Keratinocyte (primary cell): ENCODE measurements around the gene ZMYND19.

ENCODE experiments used
- EZH2 ChIP-seq: IDR thresholded peaks from one replicate; pipeline ENCODE4 v1.6.1; 2012; ENCODE audit warnings: inconsistent platforms, mild to moderate bottlenecking, low read length, moderate library complexity
- TF ChIP-seq, protein P1 (sequence below), 3 experiments: IDR thresholded peaks in 1 of 3; conservative IDR thresholded peaks in 1 of 3; optimal IDR thresholded peaks in 1 of 3; 2 replicates in 2 of 3; 3 replicates in 1 of 3; pipeline versions ENCODE3 to v1.5.1; 2011; ENCODE audit warnings: low read length in 3 of 3, mild to moderate bottlenecking in 3 of 3, moderate library complexity in 2 of 3, control low read depth in 1 of 3, inconsistent platforms in 1 of 3; ENCODE audit not compliant: insufficient read depth in 2 of 3; ENCODE audit errors: extremely low read depth in 1 of 3

- TF ChIP-seq, protein P1, sequence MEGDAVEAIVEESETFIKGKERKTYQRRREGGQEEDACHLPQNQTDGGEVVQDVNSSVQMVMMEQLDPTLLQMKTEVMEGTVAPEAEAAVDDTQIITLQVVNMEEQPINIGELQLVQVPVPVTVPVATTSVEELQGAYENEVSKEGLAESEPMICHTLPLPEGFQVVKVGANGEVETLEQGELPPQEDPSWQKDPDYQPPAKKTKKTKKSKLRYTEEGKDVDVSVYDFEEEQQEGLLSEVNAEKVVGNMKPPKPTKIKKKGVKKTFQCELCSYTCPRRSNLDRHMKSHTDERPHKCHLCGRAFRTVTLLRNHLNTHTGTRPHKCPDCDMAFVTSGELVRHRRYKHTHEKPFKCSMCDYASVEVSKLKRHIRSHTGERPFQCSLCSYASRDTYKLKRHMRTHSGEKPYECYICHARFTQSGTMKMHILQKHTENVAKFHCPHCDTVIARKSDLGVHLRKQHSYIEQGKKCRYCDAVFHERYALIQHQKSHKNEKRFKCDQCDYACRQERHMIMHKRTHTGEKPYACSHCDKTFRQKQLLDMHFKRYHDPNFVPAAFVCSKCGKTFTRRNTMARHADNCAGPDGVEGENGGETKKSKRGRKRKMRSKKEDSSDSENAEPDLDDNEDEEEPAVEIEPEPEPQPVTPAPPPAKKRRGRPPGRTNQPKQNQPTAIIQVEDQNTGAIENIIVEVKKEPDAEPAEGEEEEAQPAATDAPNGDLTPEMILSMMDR (optimal IDR thresholded peaks at IDR 0.05 in 1 of 3, IDR thresholded peaks at IDR 0.05 in 1 of 3, conservative IDR thresholded peaks at IDR 0.05 in 1 of 3; ENCODE audit: extremely low read depth in 1 of 3, insufficient read depth in 2 of 3, low read length in 3 of 3) = no peak
- TF ChIP-seq EZH2 = no peak
Measured at GRCh38 chr9:137581361-137582285, 8.7 kb downstream of the ZMYND19 start.
